Activated naive CD4-positive, alpha-beta T cell treated with anti-CD3 and anti-CD28 coated beads, Interleukin-2, amount 10 ng/mL, durations not matched to agents 7 days and 5 days (primary cell): ENCODE results near the gene PTPRD.
"Not testable (repeated sequence)": the region's sequence is repeated elsewhere in the genome, so short reads cannot be mapped to it uniquely, and the experiment has no call there.

Source experiments
- CTCF ChIA-PET: fragments of 350-600 bp; sonication (Branson Sonifier 250); formaldehyde crosslinking; loops from one replicate; lab custom pipeline; 2021; ENCODE audit warnings: antibody characterized with exemption; lab: Charles Lee
- DNase-seq: peaks from one replicate; pipeline ENCODE4 v3.0.0-alpha.2; 2020
- H3K27ac Mint-ChIP-seq: one replicate; pipeline ENCODE4 v1.8.0; 2021; ENCODE audit warnings: mild to moderate bottlenecking, moderate library complexity, mixed read lengths
- H3K27me3 Mint-ChIP-seq: one replicate; pipeline ENCODE4 v1.8.0; 2021; ENCODE audit warnings: mild to moderate bottlenecking, mixed read lengths
- H3K36me3 Mint-ChIP-seq: one replicate; pipeline ENCODE4 v1.8.0; 2021; ENCODE audit warnings: mixed read lengths
- H3K4me1 Mint-ChIP-seq: one replicate; pipeline ENCODE4 v1.8.0; 2021; ENCODE audit warnings: mixed read lengths
- H3K4me3 Mint-ChIP-seq: one replicate; pipeline ENCODE4 v1.8.0; 2021; ENCODE audit warnings: mild to moderate bottlenecking, moderate library complexity, mixed read lengths
- H3K9me3 Mint-ChIP-seq: one replicate; pipeline ENCODE4 v1.8.0; 2021; ENCODE audit warnings: mixed read lengths

PTPRD gene

DNA sequence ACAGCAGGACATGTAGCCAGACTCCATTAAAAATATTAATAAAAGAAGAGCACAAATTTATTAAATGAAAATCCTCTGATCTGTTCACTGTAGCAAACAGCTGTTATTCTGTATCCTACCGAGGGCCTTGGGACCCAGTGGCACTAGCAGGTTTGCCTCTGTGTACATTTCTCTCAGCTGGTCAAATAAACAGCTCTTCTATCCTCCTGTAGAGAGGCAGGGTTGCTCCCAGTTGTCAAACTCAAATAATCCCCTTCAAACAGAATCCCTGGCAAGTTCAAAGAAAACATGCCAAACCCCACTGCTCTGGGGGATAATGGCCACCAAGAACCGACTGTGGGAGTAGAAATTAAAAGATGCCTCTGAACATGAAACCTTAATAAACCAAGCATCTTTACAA, 1551.2 kb downstream of the PTPRD start:
- Mint-ChIP-seq H3K4me3 (no peak overlapping the region), H3K36me3 (no peaks in the 10 kb centered on the region), H3K4me1 (no peaks in the 10 kb centered on the region), H3K9me3 (no peaks in the 10 kb centered on the region), H3K27me3 (no peaks in the 10 kb centered on the region), H3K27ac (no peak overlapping the region)
- CTCF ChIA-PET, result no interaction called here
- DNase-seq, result no peak

DNA sequence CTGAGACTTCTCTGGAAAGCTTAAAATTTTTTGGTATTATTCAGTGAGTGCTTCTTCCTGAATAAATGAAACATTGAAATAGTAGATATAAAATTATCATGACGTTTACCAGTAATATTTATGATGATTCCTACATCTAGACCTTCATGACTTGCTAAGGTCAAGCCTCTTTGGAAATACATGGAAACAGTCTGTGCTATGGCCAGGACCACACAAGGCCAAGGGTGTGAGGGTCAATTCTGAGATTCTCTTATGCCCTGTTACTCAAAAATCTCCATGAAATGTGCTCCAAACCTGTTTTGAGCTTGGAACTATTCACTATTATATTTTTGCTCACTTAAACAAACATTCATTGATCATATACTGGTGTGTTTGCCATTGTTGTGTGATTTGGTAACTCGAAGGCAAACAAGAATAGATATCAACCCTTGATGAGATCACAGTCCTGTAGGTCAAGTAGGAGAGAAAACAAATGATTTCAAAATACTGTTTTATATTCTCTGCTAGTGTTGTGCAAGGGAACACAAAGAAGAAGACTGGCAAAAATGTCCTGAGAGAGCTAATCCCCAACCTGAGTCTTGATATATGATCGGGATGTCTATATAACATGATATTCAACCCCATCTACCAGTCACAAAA, 1558.3 kb downstream of the PTPRD start:
- H3K9me3 Mint-ChIP-seq, result no peaks in the 10 kb centered on the region
- CTCF ChIA-PET, result no interaction called here
- no peak for DNase-seq
- H3K36me3 Mint-ChIP-seq, result no peaks in the 10 kb centered on the region
- H3K4me3 Mint-ChIP-seq, result no peak overlapping the region
- no peaks in the 10 kb centered on the region for H3K27me3 Mint-ChIP-seq
- H3K4me1 Mint-ChIP-seq, result no peaks in the 10 kb centered on the region
- H3K27ac Mint-ChIP-seq, result no peak overlapping the region

DNA sequence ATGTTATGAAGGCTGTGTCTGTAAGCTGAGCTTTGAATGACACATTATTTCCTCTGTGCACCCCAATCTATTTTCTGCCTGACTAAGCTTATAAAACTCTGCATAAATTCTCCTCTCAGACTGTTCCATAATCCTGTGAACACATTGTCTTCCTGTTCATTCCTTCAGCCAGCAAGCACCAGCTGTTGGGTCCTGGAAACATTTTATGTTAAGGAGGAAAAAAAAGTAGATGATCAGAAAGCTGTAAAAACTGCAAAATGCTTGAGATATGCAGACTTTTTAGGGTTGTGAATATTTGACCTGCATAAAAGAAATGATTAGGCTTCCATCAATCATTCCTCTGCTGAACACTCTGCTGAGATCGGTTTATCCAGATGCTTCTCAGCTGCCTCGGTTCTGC, 1567.2 kb downstream of the PTPRD start:
- Mint-ChIP-seq H3K36me3 (no peaks in the 10 kb centered on the region), H3K4me1 (no peaks in the 10 kb centered on the region), H3K27ac (no peak overlapping the region), H3K27me3 (no peaks in the 10 kb centered on the region), H3K4me3 (no peak overlapping the region), H3K9me3 (no peaks in the 10 kb centered on the region)
- CTCF ChIA-PET, result no interaction called here
- no peak for DNase-seq

DNA sequence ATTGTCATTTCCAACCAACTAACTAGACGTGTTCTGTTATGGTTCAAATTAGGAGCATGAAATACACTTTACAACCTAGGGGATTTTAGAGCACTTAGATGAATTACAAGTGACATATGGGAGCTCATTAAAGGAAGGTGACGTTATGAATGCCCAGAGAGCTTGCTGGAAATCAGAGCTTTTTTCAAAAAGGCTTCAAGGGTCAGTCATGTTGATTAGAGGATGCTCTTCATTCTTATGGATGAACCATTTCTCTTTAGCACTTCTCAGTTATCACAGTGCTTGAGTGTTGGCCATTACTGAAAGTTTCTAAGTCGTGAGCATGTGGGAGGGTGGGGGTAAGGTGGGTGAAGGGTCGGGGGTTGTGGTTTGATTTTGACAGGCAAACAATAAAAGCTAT, 1567.7 kb downstream of the PTPRD start:
- no peaks in the 10 kb centered on the region for H3K4me1 Mint-ChIP-seq
- no peaks in the 10 kb centered on the region for H3K36me3 Mint-ChIP-seq
- CTCF ChIA-PET, result no interaction called here

DNA sequence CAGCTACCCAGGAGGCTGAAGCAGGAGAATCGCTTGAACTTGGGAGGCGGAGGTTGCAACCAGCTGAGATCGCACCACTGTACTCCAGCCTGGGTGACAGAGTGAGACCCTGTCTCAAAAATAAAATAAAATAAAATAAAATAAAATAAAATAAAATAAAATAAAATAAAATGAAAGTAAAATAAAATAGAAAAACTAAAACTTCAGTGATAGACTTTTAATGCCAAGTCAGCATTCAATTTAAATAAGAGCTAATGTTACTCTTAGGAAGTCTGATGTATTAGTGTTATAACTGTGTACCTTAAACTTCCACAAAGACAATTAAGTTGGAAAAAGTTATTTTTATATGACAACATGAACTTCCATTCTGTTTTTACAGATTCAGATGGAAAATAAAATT, 1569.0 kb downstream of the PTPRD start:
- H3K9me3 Mint-ChIP-seq, H3K27ac Mint-ChIP-seq, H3K36me3 Mint-ChIP-seq, DNase-seq, H3K4me3 Mint-ChIP-seq, H3K27me3 Mint-ChIP-seq, H3K4me1 Mint-ChIP-seq, CTCF ChIA-PET: not testable (repeated sequence)

More for the DNA sequence above, 1567.7 kb downstream of the PTPRD start:
- no peaks in the 10 kb centered on the region for H3K9me3 Mint-ChIP-seq
- H3K27me3 Mint-ChIP-seq, result no peaks in the 10 kb centered on the region
- H3K4me3 Mint-ChIP-seq, result no peak overlapping the region
- no peak overlapping the region for H3K27ac Mint-ChIP-seq
- no peak for DNase-seq

DNA sequence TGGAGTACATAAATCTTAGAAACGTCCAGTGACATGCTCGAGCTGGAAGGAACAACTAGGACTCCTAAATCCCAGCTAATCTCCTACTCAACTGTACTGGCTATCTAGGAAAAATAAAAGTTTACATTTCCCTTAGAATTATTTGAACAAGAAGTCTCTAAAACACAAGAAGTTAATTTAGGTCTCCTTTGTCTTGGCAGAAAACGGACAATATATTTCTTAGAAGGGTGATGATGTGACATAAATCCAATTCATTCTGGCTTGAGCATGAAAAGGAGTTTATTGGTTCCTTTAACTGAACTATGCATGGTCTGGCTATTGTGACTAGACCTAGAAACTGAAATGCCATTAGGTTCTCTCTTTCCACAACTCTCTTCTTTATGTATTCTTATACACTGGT, 1571.0 kb downstream of the PTPRD start:
- no peak for DNase-seq
- Mint-ChIP-seq H3K27ac (no peak overlapping the region), H3K9me3 (no peaks in the 10 kb centered on the region), H3K4me3 (no peak overlapping the region), H3K36me3 (no peaks in the 10 kb centered on the region), H3K4me1 (no peaks in the 10 kb centered on the region), H3K27me3 (no peaks in the 10 kb centered on the region)
- CTCF ChIA-PET, result no interaction called here

DNA sequence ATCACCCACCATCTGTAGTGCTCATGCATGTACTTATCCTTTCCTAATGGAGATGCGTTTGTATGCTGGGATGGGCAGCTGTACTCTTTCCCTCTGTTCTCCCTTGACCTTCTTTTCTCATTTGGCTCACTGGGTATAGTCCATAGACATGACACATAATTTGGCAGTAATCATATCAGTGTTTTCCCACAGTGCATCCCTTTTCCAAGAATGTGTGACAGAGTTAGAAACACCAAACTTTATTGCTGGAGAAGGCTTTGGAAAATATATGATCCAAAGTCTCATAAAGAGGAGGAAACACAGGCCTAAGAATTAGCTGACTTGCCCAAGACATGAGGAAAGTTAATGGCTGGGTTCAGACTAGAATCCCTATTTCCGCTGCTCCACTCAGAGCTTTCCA, 1579.8 kb downstream of the PTPRD start:
- H3K36me3 Mint-ChIP-seq, result no peaks in the 10 kb centered on the region
- no peaks in the 10 kb centered on the region for H3K27me3 Mint-ChIP-seq
- DNase-seq, result no peak
- no peaks in the 10 kb centered on the region for H3K4me1 Mint-ChIP-seq
- H3K27ac Mint-ChIP-seq, result no peak overlapping the region
- H3K4me3 Mint-ChIP-seq, result no peak overlapping the region
- CTCF ChIA-PET, result no interaction called here
- no peaks in the 10 kb centered on the region for H3K9me3 Mint-ChIP-seq

DNA sequence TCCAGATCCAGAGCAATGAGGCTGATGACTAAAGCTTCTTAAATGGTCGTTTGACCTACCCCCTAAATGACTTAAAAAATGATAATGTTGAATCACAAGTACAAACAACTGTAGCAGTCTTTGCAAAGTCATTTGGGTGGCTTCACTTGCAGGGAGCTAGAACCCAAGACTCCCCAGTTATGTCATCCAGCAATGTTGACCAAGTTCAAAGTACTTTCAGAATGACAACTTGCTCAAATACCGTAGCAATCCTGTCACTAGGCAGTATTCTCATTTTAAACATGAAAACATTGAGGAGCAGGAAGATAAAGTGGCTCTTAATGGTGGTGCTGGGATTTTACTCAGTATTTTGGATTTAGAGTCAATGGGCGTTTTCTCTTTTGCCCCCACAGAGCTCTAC, 1596.2 kb downstream of the PTPRD start:
- CTCF ChIA-PET, result no interaction called here
- H3K27me3 Mint-ChIP-seq, result no peaks in the 10 kb centered on the region
- no peaks in the 10 kb centered on the region for H3K36me3 Mint-ChIP-seq
- DNase-seq, result no peak
- no peaks in the 10 kb centered on the region for H3K4me1 Mint-ChIP-seq
- H3K27ac Mint-ChIP-seq, result no peak overlapping the region
- H3K4me3 Mint-ChIP-seq, result no peak overlapping the region
- H3K9me3 Mint-ChIP-seq, result peaks cover 1% of the 10 kb centered on the region

DNA sequence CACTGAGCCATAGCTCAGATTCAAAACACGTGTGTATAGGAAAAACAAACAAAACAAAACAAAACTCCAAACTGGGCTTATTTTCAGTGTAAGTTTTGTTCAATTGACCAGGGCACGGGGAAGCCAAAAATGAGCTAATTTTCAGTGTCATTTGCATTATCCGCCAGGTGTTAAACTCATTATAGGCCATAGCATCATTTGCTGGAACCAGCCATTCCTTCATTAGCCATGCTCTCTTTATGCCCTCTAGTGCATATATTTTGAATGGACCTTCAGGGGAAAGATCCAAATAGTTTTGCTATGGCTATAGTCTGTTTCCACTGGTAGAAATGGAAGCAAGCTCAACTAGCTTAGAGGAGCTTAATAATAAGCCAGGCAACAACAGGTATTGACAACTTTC, 1608.0 kb downstream of the PTPRD start:
- DNase-seq, result no peak
- Mint-ChIP-seq H3K4me1 (no peaks in the 10 kb centered on the region), H3K9me3 (no peaks in the 10 kb centered on the region), H3K27ac (no peak overlapping the region), H3K4me3 (no peak overlapping the region), H3K27me3 (no peaks in the 10 kb centered on the region), H3K36me3 (no peaks in the 10 kb centered on the region)
- CTCF ChIA-PET, result no interaction called here

DNA sequence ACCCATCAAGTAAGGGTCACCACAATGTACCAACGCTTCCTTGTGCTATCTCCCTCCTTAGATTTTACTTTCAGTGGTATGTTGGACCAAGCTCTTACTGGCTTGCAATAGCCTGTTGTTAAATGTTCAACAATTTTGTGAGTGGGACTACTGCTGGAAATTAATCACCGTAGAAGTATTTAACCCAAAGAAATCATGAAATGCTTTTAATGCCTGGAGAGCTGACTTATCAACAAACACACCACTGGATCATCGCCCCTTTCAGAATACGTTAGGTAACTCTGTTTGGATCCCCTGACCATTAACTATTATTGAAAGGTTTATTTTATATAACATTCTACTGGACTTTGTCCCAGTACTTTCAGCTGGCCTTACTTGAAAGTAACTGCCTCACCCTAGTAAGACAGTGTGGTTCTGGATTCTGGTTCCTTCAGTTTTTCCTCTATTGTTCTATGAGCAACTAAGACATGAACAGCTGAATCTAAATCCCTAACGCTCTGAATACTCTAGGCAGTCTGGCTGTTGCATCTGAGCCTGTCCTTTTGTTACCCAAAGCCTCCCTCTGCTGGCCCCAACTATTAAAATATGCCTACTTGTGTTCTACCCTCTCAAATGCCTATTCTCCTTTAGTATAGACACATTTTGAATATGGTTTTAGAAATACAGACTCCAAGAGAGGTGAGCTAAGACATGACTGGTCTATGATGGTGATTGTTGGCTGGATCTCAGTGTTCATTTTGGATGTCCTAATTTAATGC, 1609.8 kb downstream of the PTPRD start:
- Mint-ChIP-seq H3K4me3 (no peak overlapping the region), H3K9me3 (peaks cover 2% of the 10 kb centered on the region), H3K4me1 (no peaks in the 10 kb centered on the region), H3K27ac (no peak overlapping the region), H3K36me3 (no peaks in the 10 kb centered on the region), H3K27me3 (no peaks in the 10 kb centered on the region)
- CTCF ChIA-PET, result no interaction called here
- DNase-seq, result no peak

DNA sequence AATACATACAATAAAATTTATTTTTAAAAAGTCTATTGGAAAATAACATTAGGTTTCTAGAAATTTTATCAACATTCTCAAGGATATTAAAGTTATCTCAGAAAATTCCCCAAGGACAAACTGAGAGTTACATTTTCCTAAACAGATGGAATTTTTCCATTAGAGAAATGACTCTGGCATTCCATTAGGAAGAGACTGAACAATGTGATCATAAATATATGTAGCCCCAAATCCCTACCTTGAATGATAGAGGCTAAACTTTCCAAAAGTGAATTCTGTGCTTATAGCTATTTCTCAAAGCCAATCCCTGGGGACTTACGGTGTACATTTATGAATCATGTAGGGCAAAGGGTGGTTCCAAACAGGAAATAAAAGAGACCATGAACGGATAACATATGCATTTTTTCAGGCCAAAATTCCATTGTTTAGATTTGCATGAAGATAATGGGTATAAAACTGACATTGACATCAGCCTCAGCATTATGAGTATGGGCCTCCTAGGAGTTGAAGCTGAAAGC, 1632.2 kb downstream of the PTPRD start:
- CTCF ChIA-PET, result no interaction called here
- H3K4me3 Mint-ChIP-seq, result no peak overlapping the region
- no peak overlapping the region for H3K27ac Mint-ChIP-seq
- DNase-seq, result no peak
- H3K9me3 Mint-ChIP-seq, result peaks cover 2% of the 10 kb centered on the region
- no peaks in the 10 kb centered on the region for H3K27me3 Mint-ChIP-seq
- no peaks in the 10 kb centered on the region for H3K4me1 Mint-ChIP-seq
- no peaks in the 10 kb centered on the region for H3K36me3 Mint-ChIP-seq

DNA sequence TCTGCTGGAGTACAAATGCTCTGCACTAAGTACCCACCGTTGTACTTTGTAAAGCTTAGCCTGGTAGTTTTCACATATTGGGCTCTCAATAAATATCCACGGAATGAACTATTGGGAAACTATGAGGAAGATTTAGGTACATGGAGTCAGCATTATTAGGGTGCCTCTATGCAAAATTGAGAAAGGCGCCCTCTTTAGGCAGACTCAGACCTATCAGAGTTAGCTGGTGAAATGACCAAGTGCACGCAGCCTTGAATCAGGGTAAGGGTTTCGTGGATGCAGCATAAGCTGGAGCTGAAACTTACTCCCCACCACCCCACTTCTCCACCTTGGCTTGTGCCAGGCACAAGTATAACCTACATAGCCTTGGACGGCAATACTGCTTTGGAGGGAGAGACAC, 1634.5 kb downstream of the PTPRD start:
- DNase-seq, result no peak
- peaks cover 2% of the 10 kb centered on the region for H3K9me3 Mint-ChIP-seq
- CTCF ChIA-PET, result no interaction called here
- H3K27me3 Mint-ChIP-seq, result no peaks in the 10 kb centered on the region
- H3K27ac Mint-ChIP-seq, result no peak overlapping the region
- H3K36me3 Mint-ChIP-seq, result no peaks in the 10 kb centered on the region
- H3K4me3 Mint-ChIP-seq, result no peak overlapping the region
- no peaks in the 10 kb centered on the region for H3K4me1 Mint-ChIP-seq

DNA sequence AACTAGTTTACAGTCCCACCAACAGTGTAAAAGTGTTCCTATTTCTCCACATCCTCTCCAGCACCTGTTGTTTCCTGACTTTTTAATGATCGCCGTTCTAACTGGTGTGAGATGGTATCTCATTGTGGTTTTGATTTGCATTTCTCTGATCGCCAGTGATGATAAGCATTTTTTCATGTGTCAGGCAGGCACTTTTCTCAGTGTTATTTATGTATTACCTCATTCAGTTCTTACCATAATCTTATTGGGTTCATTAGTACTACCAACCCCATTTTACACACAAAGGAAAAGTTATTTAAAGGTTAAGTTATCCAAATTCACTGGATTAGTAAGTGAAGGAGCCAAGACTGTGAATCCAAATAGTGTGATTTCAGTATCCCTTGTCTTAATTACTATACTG, 1644.5 kb downstream of the PTPRD start:
- CTCF ChIA-PET, DNase-seq, H3K4me3 Mint-ChIP-seq, H3K36me3 Mint-ChIP-seq, H3K27ac Mint-ChIP-seq, H3K9me3 Mint-ChIP-seq, H3K4me1 Mint-ChIP-seq, H3K27me3 Mint-ChIP-seq: not testable (repeated sequence)

DNA sequence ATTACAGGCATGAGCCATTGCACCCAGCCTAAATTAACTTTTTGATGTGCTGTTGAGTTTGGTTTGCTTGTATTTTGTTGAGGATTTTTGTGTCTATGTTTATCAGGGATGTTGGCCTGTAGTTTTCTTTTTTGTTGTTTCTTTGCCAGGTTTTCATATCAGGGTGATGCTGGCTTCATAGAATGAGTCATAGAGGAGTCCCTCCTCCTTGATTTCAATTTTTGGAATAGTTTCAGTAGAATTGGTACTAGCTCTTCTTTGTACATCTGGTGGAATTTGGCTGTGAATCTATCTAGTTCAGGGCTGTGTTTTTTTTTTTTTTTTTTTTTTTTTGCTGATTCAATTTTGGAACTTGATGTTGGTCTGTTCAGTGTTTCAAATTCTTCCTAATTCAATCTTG, 1648.9 kb downstream of the PTPRD start:
- Mint-ChIP-seq H3K4me1 (no peaks in the 10 kb centered on the region), H3K9me3 (peaks cover 5% of the 10 kb centered on the region), H3K27me3 (no peaks in the 10 kb centered on the region), H3K4me3 (no peak overlapping the region), H3K36me3 (no peaks in the 10 kb centered on the region), H3K27ac (no peak overlapping the region)
- DNase-seq, result no peak
- CTCF ChIA-PET, result no interaction called here

DNA sequence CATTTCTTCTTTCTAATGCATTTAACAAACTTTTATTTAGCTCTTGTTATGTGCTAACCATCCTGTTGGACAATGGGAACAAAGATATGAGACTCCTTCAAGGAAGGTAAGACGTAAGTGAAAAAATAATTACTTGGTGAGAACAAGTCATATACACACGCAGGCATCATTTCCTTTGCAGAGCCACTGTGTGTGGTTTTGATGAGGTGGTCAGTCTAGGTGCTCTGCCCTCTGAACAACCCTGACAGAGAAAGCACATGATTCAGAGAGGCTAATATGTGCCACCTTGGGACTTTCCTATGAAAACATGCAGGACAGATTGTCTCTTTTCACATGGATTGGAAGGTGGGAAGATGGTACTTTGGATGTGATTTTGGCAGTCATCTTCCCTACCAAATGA, 1650.7 kb downstream of the PTPRD start:
- no peaks in the 10 kb centered on the region for H3K27me3 Mint-ChIP-seq
- no peaks in the 10 kb centered on the region for H3K4me1 Mint-ChIP-seq
- no peak overlapping the region for H3K27ac Mint-ChIP-seq
- CTCF ChIA-PET, result interaction anchor here (0.6 kb wide), 1 partner anchor 14 kb away, joined by 3 read pairs; no protein-coding TSS in a partner anchor
- no peak for DNase-seq
- H3K36me3 Mint-ChIP-seq, result no peaks in the 10 kb centered on the region
- H3K9me3 Mint-ChIP-seq, result peaks cover 5% of the 10 kb centered on the region
- no peak overlapping the region for H3K4me3 Mint-ChIP-seq
